Stomach (tissue), 9 donors: Measurements from ENCODE around the gene CPSF4L. TPM values are rescaled to one million over a fixed set of nuclear protein-coding genes. Genes with fewer than 3 reads are reported as not detected.
A peak's percentile ranks its signal among the peaks of the same experiment; 100 is the strongest.

Source experiments
- DNase-seq, 2 donors: peaks; one replicate each; pipeline versions ENCODE4 v3.0.0 to v3.0.0-alpha.2; 2013 to 2019
- H3K27ac ChIP-seq, 5 donors: fragments of 200-600 bp in 4 of 5; sonication (generic) in 4 of 5; one replicate each; pipeline ENCODE4 v1.5.1; 2013 to 2019; ENCODE audit warnings: mild to moderate bottlenecking in 1 of 5, moderate library complexity in 1 of 5
- H3K27me3 ChIP-seq, 3 donors: fragments of 200-600 bp; sonication (generic); one replicate each; pipeline ENCODE4 v1.5.1; 2017 to 2019; ENCODE audit warnings: mixed run types in 1 of 3
- H3K36me3 ChIP-seq, 4 donors: fragments of 200-600 bp; sonication (generic); 1 replicate in 3 of 4; 2 replicates in 1 of 4; pipeline ENCODE4 v1.5.1; 2016 to 2019
- H3K4me1 ChIP-seq, 4 donors: fragments of 200-600 bp; sonication (generic); one replicate each; pipeline ENCODE4 v1.5.1; 2016 to 2019
- H3K4me3 ChIP-seq, 4 donors: fragments of 200-600 bp; sonication (generic) in 3 of 4; one replicate each; pipeline ENCODE4 v1.5.1; 2016 to 2019; ENCODE audit warnings: mild to moderate bottlenecking in 1 of 4
- H3K9me3 ChIP-seq, 4 donors: fragments of 200-600 bp; sonication (generic); one replicate each; pipeline ENCODE4 v1.5.1; 2016 to 2019
- EP300 ChIP-seq: sonication (generic); formaldehyde crosslinking; IDR thresholded peaks from one replicate; pipeline ENCODE4 v1.6.1; 2017; ENCODE audit warnings: antibody characterized with exemption
- POLR2A ChIP-seq, 4 donors: fragments of 450-650 bp; IDR thresholded peaks; one replicate each; pipeline ENCODE4 v1.6.1; 2016; ENCODE audit warnings: antibody characterized with exemption in 4 of 4, control low read depth in 2 of 4, mild to moderate bottlenecking in 1 of 4, moderate library complexity in 1 of 4
- POLR2AphosphoS5 ChIP-seq, 3 donors: sonication (generic); formaldehyde crosslinking; IDR thresholded peaks; one replicate each; pipeline ENCODE4 v1.6.1; 2016; ENCODE audit warnings: antibody characterized with exemption in 3 of 3
- WGBS, 5 donors: extraction: QIAGEN DNeasy Blood & Tissue Kit in 3 of 5; methylation state at CpG; one replicate each; pipeline versions ENCODE4 v1.1.5 to v1.1.7; 2013 to 2018; 5-methylcytosine and 5-hydroxymethylcytosine counted together
- intact Hi-C: fragments of 100-400 bp; cut with DNase I; formaldehyde crosslinking; loops from one replicate; pipeline ENCODE4 v1.15.1; 2023; ENCODE audit warnings: low total_unique reads
- polyA plus RNA-seq, 3 donors: library from polyadenylated mRNA; stranded (reverse); fragments of 200-250 nt; gene quantifications; one replicate each; pipeline ENCODE4 v1.2.3, GENCODE V29; 2013
- total RNA-seq, 5 donors: library from RNA; depleted of rRNA; stranded (reverse); fragments of >200 nt; gene quantifications; one replicate each; pipeline versions ENCODE4 v1.1.0 to v1.2.3, GENCODE V29; 2014 to 2016
- TF ChIP-seq, protein P1 (sequence below), 7 experiments: fragments of 450-650 bp in 4 of 7; fragments of 200-600 bp in 3 of 7; sonication (generic) in 3 of 7; IDR thresholded peaks; one replicate each; pipeline ENCODE4 v1.5.1; 2016 to 2019; ENCODE audit warnings: antibody characterized with exemption in 7 of 7, control low read depth in 2 of 7, mild to moderate bottlenecking in 1 of 7
- donor health status: healthy with polysubstance abuse.
- donor health status: Bipolar disorder and iron deficiency.
- donor health status: healthy.

CPSF4L gene
- total and polyA plus RNA-seq, 8 donors, result not detected

DNA sequence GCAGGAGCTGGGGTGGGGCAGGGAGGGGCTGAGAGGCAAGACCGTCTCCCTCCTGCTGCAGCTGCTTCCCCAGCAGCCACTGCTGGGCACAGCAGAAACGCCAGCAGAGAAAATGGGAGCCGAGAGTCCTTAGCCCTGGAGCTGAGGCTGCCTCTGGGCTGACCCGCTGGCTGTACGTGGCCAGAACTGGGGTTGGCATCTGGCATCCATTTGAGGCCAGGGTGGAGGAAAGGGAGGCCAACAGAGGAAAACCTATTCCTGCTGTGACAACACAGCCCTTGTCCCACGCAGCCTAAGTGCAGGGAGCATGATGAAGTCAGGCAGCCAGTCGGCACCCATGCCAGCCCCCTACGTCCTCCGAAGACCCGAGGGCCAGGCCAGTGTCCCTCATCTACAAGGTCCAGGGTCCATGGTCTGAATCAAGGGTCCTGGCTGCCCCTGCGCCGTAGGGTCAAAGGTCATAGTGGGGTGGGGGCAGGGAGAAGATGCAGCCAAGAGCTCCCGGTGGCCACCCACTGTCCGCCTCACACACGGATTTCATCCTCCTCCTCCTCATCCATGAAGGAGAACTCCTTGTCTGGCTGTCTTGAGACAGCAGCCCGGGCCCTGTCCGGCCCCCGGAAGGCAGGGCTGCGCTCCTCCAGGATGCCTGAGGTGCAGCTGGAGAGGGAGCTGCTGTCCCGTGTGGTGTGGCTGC lies 23.4 kb upstream of the CPSF4L start:
- Histone ChIP-seq H3K9me3 (no peaks in the 10 kb centered on the region), H3K4me3 (no peak overlapping the region), H3K4me1 (peaks cover 60 to 93% (median 79%) of the 10 kb centered on the region in 4 donors), H3K36me3 (peaks cover 26 to 54% (median 42%) of the 10 kb centered on the region in 4 donors), H3K27ac (peak overlapping the region in 4 of 5 donors; percentile 57 to 95 (median 90)), H3K27me3 (no peaks in the 10 kb centered on the region)
- intact Hi-C loops, result no loop called here
- 63 to 85% (median 80%) methylated on average over 10 to 20 of the region's 20 CpGs for WGBS, 5 donors
- no peak for DNase-seq
- TF ChIP-seq EP300, result no peak
- no peak for TF ChIP-seq POLR2A (IDR thresholded peaks at IDR 0.05)
- TF ChIP-seq POLR2AphosphoS5 (IDR thresholded peaks at IDR 0.05), result no peak
- TF ChIP-seq, protein P1, sequence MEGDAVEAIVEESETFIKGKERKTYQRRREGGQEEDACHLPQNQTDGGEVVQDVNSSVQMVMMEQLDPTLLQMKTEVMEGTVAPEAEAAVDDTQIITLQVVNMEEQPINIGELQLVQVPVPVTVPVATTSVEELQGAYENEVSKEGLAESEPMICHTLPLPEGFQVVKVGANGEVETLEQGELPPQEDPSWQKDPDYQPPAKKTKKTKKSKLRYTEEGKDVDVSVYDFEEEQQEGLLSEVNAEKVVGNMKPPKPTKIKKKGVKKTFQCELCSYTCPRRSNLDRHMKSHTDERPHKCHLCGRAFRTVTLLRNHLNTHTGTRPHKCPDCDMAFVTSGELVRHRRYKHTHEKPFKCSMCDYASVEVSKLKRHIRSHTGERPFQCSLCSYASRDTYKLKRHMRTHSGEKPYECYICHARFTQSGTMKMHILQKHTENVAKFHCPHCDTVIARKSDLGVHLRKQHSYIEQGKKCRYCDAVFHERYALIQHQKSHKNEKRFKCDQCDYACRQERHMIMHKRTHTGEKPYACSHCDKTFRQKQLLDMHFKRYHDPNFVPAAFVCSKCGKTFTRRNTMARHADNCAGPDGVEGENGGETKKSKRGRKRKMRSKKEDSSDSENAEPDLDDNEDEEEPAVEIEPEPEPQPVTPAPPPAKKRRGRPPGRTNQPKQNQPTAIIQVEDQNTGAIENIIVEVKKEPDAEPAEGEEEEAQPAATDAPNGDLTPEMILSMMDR (IDR thresholded peaks at IDR 0.05), result no peak

DNA sequence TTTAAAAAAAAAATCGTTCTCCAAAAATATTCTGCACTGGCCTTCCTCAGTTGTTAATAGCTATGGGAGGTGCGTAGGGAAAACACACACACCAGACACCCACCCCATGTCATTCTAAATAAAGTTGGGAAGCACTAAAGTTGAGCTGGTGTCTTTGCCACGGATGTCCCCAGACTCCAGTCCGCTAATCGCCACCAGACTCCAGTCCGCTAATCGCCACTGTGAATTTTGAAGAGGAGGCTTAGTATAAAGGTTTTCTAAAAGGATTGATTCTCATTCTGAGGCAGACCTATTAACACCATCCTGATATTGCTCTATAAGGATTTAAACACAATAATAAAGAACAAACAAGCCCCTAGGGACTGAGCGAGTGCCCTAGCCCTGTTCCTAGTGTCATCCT lies 22.7 kb upstream of the CPSF4L start:
- Histone ChIP-seq H3K36me3 (peaks cover 26 to 54% (median 42%) of the 10 kb centered on the region in 4 donors), H3K4me1 (peaks cover 60 to 93% (median 77%) of the 10 kb centered on the region in 4 donors), H3K27me3 (no peaks in the 10 kb centered on the region), H3K4me3 (no peak overlapping the region), H3K27ac (peak overlapping the region in 3 of 5 donors; percentile 57 to 95 (median 90)), H3K9me3 (no peaks in the 10 kb centered on the region)
- TF ChIP-seq, protein P1 (IDR thresholded peaks at IDR 0.05), result no peak
- TF ChIP-seq POLR2A (IDR thresholded peaks at IDR 0.05) (no peak), POLR2AphosphoS5 (IDR thresholded peaks at IDR 0.05) (no peak), EP300 (no peak)
- 71 to 86% (median 79%) methylated on average over 8 of the region's 8 CpGs for WGBS, 5 donors
- no peak for DNase-seq
- intact Hi-C loops, result no loop called here

- TF ChIP-seq EP300, result no peak
- no peak for TF ChIP-seq POLR2A (IDR thresholded peaks at IDR 0.05)
- no peak for TF ChIP-seq POLR2AphosphoS5 (IDR thresholded peaks at IDR 0.05)
- TF ChIP-seq, protein P1 (IDR thresholded peaks at IDR 0.05), result no peak
- peak in 1 of 2 donors; percentile 74 for DNase-seq
- Histone ChIP-seq H3K9me3 (no peaks in the 10 kb centered on the region), H3K36me3 (peaks cover 26 to 54% (median 42%) of the 10 kb centered on the region in 4 donors), H3K27ac (peak overlapping the region in 4 of 5 donors; percentile 53 to 95 (median 74)), H3K4me3 (no peak overlapping the region), H3K4me1 (peaks cover 60 to 93% (median 76%) of the 10 kb centered on the region in 4 donors), H3K27me3 (no peaks in the 10 kb centered on the region)
- WGBS, 5 donors, result 51 to 77% (median 62%) methylated on average over 10 of the region's 10 CpGs
- intact Hi-C loops, result no loop called here
These were observed 22.2 kb upstream of the CPSF4L start for GRCh38 chr17:73283841-73284282.

DNA sequence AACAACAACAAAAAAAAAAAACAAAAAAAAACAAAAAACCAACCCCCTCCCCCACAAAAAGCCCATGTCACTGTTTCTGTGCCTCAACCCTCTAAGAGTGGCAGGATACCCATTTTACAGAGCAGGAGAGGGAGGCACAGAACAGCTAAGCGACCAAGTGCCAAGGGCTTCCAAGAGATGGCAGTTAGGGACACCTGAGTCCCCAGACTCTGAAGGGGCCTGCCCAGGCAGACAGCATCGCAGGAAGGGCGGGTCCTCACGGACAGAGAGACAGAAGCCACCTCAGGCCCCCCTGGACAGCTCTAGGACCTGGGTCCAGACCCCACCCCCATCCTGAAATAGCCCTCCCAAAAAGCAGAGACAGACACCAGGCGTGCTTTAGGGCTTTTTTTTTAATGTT lies 21.6 kb upstream of the CPSF4L start:
- no peak overlapping the region for H3K4me3 ChIP-seq
- no peaks in the 10 kb centered on the region for H3K9me3 ChIP-seq
- peaks cover 60 to 93% (median 76%) of the 10 kb centered on the region in 4 donors for H3K4me1 ChIP-seq
- H3K27me3 ChIP-seq, result no peaks in the 10 kb centered on the region
- peak overlapping the region in 4 of 5 donors; percentile 53 to 95 (median 74) for H3K27ac ChIP-seq
- no peak for DNase-seq
- WGBS, 5 donors, result 81 to 97% (median 88%) methylated on average over 5 of the region's 5 CpGs
- intact Hi-C loops, result no loop called here
- peaks cover 26 to 54% (median 42%) of the 10 kb centered on the region in 4 donors for H3K36me3 ChIP-seq
- TF ChIP-seq POLR2A (IDR thresholded peaks at IDR 0.05) (no peak), POLR2AphosphoS5 (IDR thresholded peaks at IDR 0.05) (no peak), EP300 (no peak)
- TF ChIP-seq, protein P1 (IDR thresholded peaks at IDR 0.05), result no peak
